ENCODE results near the gene RCBTB2.

RCBTB2 gene

DNA sequence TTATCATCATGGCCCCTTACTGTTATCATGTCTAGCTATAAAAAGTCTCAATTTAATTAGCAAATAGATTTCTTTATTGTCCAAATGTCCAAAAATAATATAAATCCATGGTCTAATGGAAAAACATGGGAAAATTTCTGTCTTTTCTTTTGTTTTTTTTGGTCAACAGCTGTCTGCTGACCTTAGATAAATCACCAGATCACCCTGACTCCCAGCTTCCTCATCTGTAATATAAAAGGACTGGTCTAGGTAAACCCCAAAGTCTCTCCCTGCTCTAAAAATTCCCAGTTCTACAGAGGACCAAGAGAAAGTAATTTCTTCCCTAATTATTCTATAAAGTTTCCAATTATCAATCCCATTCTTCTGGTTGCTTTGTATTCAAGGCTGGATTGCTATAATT, 30.7 kb upstream of the RCBTB2 start:
- no peak for DNase-seq (ENCODE audit: low spot score)

DNA sequence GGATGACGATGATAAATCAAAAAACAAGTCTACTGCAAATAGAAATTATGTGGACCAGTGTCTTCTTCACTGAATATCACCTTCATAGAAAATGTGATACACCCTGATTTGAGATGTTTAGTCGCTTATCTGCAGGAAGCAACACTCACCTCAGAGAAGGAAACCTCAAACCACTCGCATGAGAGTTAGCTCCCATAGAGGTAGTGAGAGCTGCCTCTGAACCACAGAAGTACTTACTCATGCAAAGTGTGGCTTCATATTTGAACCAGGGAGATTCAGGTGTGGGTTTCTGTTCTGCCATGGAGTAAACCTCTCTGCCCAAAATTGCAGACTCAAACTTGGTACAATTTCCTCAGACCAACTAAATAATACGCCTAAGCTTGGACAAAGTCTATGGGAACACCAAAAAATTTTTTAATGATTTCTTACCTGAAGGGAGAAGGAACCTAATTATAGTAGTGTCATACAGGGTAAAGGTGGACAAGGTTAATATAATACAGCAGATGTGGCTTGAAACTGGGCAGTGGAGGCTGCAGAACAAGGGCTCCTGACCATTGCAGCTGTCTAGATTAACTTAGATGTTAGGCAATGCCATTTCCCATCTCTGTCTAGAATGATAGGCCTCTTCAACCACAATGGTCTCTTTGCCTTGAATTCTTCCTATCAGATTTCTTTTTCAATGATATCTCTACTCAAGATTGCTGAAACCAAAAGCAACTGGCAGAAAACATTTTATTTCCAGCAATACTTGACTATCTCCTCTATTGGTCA, 29.6 kb upstream of the RCBTB2 start:
- peak; percentile 50 for DNase-seq (ENCODE audit: low spot score)

DNA sequence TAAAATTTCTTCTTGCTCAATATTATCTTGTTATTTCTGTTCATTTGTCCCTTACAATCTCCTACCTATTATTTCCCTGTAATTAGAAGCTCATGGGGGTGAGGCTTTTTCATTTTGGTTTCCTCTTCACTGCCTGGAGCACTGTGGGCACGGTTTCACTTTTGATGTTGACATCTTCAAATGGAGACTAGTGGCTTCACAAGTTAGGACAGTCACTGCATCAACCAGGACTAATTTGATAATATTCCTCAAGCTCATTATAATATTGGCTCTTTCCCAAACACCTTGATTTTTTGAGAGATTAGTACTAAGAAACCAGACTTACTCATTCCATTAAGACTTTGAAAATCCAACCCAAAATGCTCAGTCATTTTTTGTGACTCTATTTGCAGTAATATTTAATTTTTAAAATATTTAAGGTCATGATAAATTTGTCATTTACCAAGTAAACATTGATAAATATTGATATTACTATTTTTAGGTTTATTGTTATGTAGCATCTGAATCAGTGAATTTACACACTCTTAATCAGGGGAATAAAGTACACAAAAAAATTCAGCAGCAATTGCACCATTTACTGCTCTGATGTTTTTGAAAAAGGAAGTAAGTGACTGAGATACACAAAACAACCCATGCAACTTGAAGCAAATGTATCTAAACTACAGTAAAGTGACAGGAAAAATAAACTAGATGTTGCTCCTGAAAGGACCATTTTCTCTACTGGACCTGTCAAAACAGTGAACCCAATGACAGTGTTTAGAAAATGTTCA, 28.8 kb upstream of the RCBTB2 start:
- DNase-seq (ENCODE audit: low spot score): no peak

DNA sequence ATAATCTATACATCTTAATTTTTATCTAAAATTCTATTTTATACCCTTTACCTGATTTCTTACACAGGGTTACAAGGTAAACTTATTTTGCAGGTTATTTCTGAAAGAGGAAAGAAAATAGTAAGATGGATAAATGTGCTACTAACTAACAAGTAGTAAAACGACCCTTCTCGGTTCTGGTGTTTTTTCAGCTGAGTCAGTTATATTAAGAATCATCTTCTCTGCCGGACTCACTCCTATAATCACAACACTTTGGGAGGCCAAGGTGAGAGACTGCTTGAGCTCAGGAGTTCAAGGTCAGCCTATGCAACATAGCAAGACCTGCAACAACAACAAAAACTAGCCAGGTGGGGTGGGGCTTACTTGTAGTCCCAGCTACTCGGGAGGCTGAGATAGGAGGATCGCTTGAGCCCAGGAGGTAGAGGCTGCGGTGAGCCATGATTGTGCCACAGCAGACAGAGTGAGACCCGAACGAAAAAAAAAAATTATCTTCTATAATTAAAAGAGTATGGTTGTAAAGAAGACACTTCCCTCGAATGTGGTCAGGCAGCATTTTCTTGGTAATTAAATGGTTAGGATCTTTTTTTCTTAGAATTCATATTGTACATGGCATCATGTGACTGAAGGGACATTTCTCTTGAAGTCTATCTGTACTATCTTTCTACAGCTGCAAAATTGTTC, 27.9 kb upstream of the RCBTB2 start:
- DNase-seq (ENCODE audit: low spot score): no peak

DNA sequence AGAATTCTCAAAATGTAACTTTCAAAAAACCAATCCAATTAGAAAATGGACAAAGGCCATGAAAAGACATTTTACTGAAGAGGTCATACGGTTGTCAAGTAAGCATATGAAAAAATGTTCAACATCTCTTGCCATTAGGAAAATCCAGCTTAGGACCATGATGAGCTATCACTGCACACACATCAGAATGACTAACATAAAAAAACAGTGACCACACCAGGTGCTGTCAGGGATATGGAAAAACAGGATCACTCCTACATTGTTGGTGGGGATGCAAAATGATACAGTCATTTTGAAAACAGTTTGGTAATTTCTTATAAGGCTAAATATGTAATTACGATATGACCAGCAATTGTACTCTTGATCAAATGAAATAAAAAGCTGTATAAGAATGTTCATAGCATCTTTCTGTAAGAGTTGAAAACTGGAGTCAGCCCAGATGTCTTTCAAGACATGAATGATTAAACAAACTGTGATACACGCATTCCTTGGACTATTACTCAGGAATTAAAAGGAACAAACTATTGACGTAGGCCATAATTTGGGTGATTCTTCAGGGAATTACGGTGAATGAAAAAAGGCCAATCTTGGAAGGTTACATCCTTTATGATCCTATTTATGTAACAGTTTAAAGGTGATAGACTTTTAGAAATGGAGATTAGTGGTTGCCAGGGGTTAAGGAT, 26.9 kb upstream of the RCBTB2 start:
- DNase-seq (ENCODE audit: low spot score): peak; percentile 78

DNA sequence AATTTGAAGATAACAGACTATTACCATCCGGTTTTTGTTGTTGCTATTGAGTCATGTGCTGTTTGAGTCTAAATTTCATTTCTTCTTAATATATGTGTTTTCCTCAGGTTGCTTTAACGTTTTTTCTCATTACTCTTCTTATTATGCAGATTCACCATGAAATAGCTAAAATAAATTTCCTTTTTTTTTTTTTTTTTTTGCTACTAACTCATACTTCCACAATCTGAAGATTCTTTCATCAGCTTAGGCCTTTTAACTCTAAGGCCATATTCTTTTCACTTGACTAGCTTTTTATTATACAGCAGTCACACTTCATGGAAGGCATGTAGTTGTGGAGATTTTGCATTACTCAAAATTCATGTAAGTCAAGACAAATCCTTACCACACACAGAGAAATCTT, 23.9 kb upstream of the RCBTB2 start:
- DNase-seq (ENCODE audit: low spot score): no peak

DNA sequence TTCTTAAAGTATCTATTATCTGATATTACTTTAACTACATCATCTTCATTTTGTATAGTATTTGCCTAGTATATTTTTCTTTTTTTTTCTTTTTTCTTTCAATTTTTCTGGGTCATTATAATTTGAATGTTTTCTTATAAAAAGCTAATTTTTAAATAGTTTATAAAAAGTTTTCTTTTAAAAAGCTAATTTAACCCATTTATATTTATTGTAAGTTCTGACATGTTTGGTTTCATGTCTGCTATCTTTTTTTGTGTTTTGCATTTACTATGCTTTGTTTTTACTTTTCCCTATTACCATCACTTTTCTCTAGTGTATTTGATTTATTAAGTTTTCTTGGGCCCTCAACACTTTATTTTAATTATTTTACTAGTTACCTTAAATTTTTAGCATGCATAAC, 22.6 kb upstream of the RCBTB2 start:
- no peak for DNase-seq (ENCODE audit: low spot score)

DNA sequence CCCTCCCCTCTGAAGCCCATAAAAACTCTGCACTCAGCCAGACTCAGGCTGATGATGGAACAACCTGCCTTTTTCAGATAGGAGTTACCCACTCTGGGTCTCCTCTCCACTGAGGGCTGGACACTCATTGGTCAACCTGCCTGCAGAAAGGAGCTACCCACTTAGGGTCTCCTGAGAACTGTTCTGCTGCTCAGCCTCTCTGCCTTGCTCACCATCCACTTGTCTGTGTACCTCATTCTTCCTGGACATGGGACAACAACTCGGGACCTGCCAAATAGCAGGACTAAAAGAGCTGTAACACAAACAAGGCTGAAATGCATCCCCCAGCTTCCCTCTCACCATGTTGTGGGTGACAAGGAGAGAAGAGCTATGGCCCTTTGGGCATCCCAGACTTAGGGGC, 18.4 kb upstream of the RCBTB2 start:
- no peak for DNase-seq (ENCODE audit: low spot score)

DNA sequence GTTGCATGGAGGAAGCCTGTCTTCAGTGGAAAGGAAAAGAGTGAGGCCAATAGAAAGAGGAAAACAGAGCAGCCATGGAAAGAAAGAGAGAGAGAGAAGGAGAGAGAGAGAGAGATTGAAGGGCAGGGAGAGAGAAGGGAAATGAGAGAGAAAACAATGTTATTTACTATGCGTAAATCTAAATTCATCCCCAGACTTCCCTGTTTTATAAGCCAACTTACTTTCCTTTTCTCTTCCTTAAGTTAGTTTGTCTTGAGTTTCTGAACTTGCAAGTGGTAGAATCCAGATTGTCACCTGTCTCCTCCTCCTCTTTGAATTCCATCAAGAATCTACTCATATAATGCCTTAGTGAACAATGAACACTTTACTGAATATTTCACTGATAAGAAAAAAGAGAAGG, 16.8 kb upstream of the RCBTB2 start:
- no peak for DNase-seq (ENCODE audit: low spot score)

DNA sequence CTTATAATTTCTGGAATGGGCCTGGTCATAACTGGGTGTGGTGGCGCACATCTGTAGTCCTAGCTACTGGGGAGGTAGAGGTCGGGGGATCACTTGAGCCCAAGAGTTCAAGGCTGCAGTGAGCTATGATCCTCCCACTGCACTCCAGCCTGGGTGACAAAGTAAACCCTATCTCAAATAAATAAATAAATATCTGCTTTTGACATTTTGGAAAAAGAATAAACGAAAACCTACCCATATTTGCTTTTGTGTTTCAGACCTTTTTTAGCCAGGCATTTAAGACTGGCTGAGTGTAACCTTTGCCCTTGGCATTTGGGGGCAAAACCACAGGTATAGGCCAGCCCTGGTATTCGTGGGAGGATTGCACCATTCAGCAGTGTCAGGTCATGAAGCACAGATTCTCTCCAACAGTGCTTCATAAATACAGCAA, 14.8 kb upstream of the RCBTB2 start:
- no peak for DNase-seq (ENCODE audit: low spot score)

DNA sequence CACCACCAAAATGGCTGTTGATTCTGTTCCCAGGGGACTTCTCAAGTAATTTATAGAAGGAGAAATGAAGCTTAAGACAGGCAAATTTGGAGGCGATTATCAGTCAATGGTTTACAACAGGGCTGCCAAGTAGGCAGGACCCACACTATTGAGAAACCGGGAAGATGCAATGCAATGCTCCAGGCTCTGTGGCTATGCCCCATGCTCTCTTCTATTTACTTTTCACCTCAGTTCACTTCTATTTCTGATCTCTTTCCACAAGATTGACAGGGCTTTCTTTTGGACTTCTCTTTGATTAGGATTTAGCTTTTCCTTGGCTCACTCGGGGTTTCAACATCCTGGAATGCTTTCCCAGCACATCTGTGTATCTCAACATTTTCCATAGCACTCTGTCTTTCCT, 12.7 kb upstream of the RCBTB2 start:
- DNase-seq (ENCODE audit: low spot score): no peak

DNA sequence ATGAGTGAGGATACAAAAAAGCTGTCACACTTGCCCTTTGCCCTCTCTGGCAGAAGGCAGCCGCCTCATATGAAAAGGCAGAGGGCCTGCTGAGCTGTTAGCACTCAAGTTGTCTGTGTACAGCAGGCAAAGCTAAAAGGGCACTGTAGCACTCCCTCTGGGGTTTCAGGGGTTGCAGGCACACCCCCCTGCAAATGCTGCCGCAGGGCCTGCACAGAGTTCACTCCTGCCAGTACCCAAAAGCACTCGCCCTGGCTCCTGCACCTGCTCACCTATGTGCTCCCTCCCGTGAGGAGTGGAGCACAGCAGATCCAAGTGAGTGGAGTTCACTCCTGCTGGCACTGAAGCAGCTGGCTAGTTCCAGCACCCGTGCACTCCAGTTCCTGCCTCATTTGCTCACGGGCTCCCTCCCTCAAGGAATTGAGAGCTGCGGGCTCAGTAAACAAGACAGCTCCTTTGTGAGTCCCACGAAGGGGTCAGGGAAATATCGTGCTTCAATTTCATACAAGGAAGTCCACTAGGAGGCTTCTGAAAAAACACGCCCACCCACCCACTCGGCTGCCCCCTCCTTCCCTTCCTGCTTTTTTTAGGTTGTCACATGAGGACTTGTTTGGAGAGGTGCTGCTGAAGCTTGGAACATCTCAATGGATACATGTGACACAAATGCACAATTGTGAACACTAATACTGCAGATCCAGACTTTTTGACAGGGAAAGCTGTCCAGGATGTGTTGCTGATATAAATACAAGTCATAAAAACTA, 9.9 kb upstream of the RCBTB2 start:
- DNase-seq (ENCODE audit: low spot score): peak; percentile 25

DNA sequence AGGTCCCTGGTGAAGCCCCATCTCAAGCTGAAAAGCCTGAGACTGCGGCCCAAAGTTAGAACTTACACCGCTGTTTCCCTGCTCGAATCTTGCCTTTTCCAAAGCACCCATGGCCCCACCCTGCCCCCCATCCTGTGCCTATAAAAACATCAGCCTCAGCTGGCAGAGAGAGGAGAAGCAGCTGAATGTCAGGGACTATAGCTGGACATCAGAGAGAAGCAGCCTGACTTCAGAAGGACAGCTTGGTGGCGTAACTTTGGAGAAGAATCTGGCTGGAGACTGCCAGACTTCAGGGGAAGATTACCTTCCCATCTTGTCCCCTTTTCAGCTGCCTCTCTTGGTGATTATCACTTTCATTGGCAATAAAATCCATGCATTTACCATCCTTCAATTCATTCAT, 9.3 kb upstream of the RCBTB2 start:
- DNase-seq (ENCODE audit: low spot score): no peak

DNA sequence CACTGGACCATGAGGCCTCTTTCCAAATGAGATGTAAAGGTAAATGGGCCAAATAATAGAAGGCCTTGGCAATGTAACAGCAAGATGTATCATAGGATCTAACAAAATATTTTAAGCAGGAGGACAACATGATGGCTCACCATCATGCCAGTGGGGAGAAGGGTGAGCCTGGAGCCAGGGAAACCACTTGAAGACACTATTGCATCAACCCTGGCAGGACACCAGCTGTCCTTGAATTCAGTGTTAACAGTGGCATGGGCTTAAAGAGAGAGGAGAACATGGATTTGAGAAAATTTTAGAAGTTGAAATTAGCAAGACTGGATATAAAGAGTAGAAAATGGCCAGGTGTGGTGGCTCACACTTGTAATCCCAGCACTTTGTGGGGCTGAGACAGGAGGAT, 6.7 kb upstream of the RCBTB2 start:
- DNase-seq (ENCODE audit: low spot score): no peak

DNA sequence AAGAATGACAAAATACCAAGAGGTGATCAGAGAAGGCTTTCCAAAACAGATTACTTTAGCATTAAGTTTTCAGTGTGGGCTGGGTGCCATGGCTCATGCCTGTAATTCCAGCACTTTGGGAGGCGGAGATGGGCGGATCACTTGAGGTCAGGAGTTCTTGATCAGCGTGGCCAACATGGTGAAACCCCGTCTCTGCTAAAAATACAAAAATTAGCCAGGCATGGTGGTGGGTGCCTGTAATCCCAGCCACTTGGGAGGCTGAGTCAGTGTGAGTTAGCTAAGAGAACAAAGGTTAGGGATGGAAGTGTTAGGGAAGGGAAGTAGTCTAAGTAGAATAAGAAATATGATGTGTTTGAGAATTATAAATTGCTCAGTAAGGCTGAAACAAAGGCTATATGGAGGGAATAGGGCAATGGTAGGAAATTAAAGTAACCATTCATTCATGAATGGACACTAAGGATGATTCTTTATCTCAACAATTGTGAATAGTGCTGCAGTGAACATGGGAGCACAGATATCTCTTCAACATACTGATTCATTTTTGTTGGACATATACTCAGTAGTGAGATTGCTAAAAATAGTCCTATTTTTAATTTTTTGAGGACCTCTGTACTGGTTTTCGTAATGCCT, 3.9 kb upstream of the RCBTB2 start:
- DNase-seq (ENCODE audit: low spot score): no peak

DNA sequence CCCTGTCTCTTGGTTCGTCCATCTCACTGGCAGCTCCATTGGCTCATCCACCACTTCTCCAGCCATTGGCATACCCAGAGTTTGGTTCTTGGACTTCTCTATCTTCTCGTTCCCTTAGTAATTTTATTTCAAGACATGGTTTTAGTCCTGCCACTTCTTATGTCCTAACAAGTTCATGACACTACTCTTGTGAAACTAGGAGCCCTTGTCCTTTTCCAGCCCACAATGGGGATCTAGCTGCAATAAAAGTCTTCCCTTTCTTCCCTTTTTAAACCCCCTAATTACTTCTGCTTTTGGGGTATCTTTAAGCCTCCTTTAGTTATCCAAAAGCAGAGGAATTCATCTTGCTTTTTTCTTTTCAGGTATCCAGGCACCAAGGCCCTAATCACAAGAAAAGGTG, 2.9 kb upstream of the RCBTB2 start:
- no peak for DNase-seq (ENCODE audit: low spot score)

DNA sequence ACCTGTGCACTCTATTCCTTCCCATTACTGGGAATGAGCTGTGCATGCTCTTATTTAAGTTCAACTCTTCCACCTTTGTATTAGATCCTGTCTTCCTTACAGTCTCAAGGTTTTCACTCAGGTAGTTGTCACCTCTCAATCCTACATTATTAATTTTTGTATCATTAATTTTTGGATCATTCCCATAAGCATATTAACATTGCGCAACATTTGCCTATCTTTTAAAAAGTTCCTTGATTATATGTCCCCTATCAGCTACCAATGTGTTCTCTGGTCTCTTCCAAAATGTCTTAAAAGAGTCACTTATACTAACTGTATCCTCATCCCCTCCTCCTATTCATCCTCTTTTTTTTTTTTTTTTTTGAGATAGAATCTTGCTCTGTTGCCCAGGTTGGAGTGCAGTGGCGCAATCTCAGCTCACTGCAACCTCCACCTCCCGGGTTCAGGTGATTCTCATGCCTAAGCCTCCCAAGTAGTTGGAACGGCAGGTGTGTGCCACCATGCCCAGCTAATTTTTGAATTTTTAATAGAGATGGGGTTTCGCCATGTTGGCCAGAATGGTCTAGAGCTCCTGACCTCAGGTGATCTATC, 2.1 kb upstream of the RCBTB2 start:
- no peak for DNase-seq (ENCODE audit: low spot score)

DNA sequence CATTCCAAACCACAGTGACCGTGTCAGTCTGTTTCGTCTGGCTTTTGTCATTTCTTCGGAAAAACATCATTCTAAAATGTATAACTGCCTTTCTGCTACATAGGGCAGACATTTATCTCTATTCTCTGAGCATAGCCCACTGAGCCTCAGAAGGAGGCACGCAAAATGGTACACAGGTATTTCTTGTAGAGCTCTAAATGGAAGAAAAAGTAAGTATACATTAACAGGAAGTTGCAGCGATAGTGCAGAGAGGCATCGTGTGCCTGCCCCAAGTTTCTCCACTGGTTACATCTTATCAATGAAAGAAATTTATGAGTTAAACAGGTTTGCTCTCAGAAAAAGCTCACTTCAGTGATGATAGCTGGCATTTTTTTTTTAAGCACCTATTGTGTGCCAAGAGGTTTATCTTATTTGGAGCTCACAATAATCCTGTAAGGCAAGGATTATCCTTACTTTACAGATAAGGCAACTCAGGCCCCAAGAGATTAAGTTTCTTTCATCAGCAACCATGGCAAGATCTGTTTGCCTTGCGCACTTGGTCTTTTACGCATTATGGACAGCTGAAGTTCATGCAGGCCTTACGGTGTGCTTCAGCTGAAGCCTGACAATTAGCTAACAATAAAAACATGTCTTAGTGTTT, 1.2 kb upstream of the RCBTB2 start:
- no peak for DNase-seq (ENCODE audit: low spot score)

DNA sequence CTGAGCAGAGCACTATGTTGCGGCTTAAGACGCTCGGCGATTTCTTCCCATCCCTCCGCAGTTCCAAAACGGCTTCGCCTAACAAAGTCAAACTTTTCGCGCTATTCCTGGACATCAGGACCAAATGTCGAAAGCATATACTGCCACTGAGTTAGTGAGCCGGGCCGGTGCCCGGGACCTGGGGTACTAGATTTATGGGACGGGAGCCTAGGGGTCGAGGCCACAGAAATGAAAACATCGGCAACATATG, 699 bp downstream of the RCBTB2 start:
- no peak for DNase-seq (ENCODE audit: low spot score)

DNA sequence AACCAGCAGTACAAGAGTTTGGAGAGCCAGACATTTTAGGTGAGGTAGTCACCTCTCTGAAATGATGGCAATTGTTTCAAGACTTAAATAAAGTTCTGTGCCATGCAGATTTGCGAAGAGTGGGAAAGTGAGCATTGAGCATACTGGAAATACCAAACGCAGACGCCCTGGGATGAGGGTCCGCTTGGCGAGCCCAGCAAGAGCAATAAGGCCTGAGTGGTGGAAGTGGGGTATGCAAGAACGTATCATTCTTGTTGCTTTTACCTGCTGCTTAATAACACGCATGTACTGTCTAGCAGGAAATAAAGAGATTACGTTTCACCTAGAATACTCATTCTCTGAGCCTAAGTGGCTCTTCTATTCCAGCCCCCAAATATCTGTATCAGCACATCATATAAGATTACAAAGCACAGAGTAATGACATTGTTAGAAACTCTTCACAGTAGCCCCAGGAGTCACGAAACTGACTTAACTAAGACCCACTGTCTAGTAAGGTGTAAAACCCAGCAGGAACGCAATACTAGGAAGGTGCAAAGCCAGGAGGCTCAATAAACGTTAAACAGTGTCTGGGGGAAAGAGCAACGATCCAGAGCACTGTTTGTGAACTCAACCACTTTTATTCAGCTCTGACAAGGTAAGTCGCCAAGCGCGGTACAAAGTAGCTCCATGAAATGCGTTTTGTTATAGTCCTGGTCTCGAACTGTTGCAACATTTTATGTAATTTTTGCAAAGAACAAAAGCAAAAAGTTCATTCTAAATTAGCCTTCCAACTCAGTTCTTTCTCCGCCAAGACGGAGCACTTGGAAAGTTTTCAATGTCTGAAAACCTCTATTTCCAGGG, 1.2 kb downstream of the RCBTB2 start:
- DNase-seq (ENCODE audit: low spot score): peak; percentile 55
